ENCODE data around the gene ZNF335. TPM values are rescaled to one million over a fixed set of nuclear protein-coding genes. Genes with fewer than 3 reads are reported as not detected.

The ZNF335 gene
- total and polyA plus RNA-seq, 2 of the 13 experiments (the other 11 are each of a cell fraction or from before 2014, with no cell fraction given) = 9.7 to 13.7 TPM

GRCh38 chr20:45935416-45936046 is 36.5 kb downstream of the ZNF335 start (continued):
- TF ChIP-seq TEF (CRISPR knock-in tag; IDR thresholded peaks at IDR 0.05) = 0 out of 2 replicates have a peak, but pooled peaks have one; percentile 37
- no peak for TF ChIP-seq ATF6 (CRISPR knock-in tag; conservative IDR thresholded peaks at IDR 0.05)
- TF ChIP-seq ZBTB44 (CRISPR knock-in tag; IDR thresholded peaks at IDR 0.05) = 0 out of 2 replicates have a peak, but pooled peaks have one; percentile 42
- TF ChIP-seq USF2 (IDR thresholded peaks at IDR 0.05; ENCODE audit: low read depth, low read length) = no peak
- no peak for TF ChIP-seq USF2 (CRISPR knock-in tag; IDR thresholded peaks at IDR 0.05; ENCODE audit: borderline replicate concordance)
- TF ChIP-seq CREM (IDR thresholded peaks at IDR 0.05) = peak; percentile 26; the same call in 1 of the 2 replicates
- no peak for TF ChIP-seq CREM (CRISPR knock-in tag; IDR thresholded peaks at IDR 0.05)
- TF ChIP-seq ZNF20 (CRISPR knock-in tag; IDR thresholded peaks at IDR 0.05) = 0 out of 2 replicates have a peak, but pooled peaks have one; percentile 13
- no peak for TF ChIP-seq ZNF652 (CRISPR knock-in tag; IDR thresholded peaks at IDR 0.05; ENCODE audit: borderline replicate concordance, low read depth)
- peak; percentile 39; the same call in 1 of the 2 replicates for TF ChIP-seq ZNF33A (CRISPR knock-in tag; IDR thresholded peaks at IDR 0.05; ENCODE audit: borderline replicate concordance)
- TF ChIP-seq ZNF605 (CRISPR knock-in tag; IDR thresholded peaks at IDR 0.05) = no peak; the same call in 1 of the 2 replicates
- TF ChIP-seq FOXJ3 (CRISPR knock-in tag; IDR thresholded peaks at IDR 0.05; ENCODE audit: borderline replicate concordance) = 0 out of 2 replicates have a peak, but pooled peaks have one; percentile 48
- TF ChIP-seq ZNF850 (CRISPR knock-in tag; conservative IDR thresholded peaks at IDR 0.05) = no peak
- no peak for TF ChIP-seq ZNF776 (CRISPR knock-in tag; IDR thresholded peaks at IDR 0.05)
- TF ChIP-seq PAX8 (CRISPR knock-in tag; IDR thresholded peaks at IDR 0.05; ENCODE audit: borderline replicate concordance) = no peak
- TF ChIP-seq MLXIP (CRISPR knock-in tag; IDR thresholded peaks at IDR 0.05; ENCODE audit: borderline replicate concordance) = no peak
- TF ChIP-seq KLF11 (CRISPR knock-in tag; IDR thresholded peaks at IDR 0.05) = no peak
- 0 out of 2 replicates have a peak, but pooled peaks have one; percentile 46 for TF ChIP-seq RFX3 (CRISPR knock-in tag; IDR thresholded peaks at IDR 0.05)
- peak; percentile 81; the same call in 1 of the 2 replicates for TF ChIP-seq GZF1 (CRISPR knock-in tag; IDR thresholded peaks at IDR 0.05)

Measured in HepG2 (cell line).